Astrocyte (in vitro differentiated cells and primary cell): ENCODE measurements around the gene RASGRF1. TPM values are rescaled to one million over a fixed set of nuclear protein-coding genes. Genes with fewer than 3 reads are reported as not detected.

Source experiments
- DNase-seq: peaks from one replicate; pipeline ENCODE4 v3.0.0-alpha.2; 2010; ENCODE audit warnings: low read depth
- FAIRE-seq: peaks from 2 replicates; lab custom pipeline; 2011; peaks lifted over from hg19 to GRCh38; lab: Jason Lieb, UNC
- H2AFZ ChIP-seq: 2 replicates; pipeline ENCODE4 v1.6.0; 2012; ENCODE audit warnings: low read depth, low read length, inconsistent platforms
- H3K27ac ChIP-seq: 2 replicates; pipeline ENCODE4 v1.5.1; 2011; ENCODE audit warnings: low read depth, low read length, inconsistent platforms
- H3K27me3 ChIP-seq: 2 replicates; pipeline ENCODE4 v1.6.0; 2011; ENCODE audit warnings: low read length, inconsistent platforms; ENCODE audit not compliant: insufficient read depth
- H3K36me3 ChIP-seq: 2 replicates; pipeline ENCODE4 v1.5.1; 2011; ENCODE audit warnings: low read length, inconsistent platforms; ENCODE audit not compliant: insufficient read depth
- H3K4me1 ChIP-seq: 2 replicates; pipeline ENCODE4 v1.5.1; 2011; ENCODE audit warnings: low read length, inconsistent platforms; ENCODE audit not compliant: insufficient read depth
- H3K4me2 ChIP-seq: 2 replicates; pipeline ENCODE4 v1.6.0; 2012; ENCODE audit warnings: low read length, inconsistent platforms
- H3K4me3 ChIP-seq: 2 replicates; pipeline ENCODE4 v1.5.1; 2011; ENCODE audit warnings: low read depth, mild to moderate bottlenecking, low read length, inconsistent platforms; ENCODE audit not compliant: insufficient read depth
- H3K79me2 ChIP-seq: 2 replicates; pipeline ENCODE4 v1.6.0; 2012; ENCODE audit warnings: mild to moderate bottlenecking, low read length, inconsistent platforms; ENCODE audit not compliant: insufficient read depth
- H3K9ac ChIP-seq: 2 replicates; pipeline ENCODE4 v1.6.0; 2012; ENCODE audit warnings: mild to moderate bottlenecking, low read length, inconsistent platforms
- H3K9me3 ChIP-seq: 2 replicates; pipeline ENCODE4 v1.5.1; 2012; ENCODE audit warnings: low read depth, mild to moderate bottlenecking, low read length, inconsistent platforms; ENCODE audit not compliant: insufficient read depth
- H4K20me1 ChIP-seq: 2 replicates; pipeline ENCODE4 v1.6.0; 2012; ENCODE audit warnings: low read length, inconsistent platforms; ENCODE audit not compliant: insufficient read depth
- H3K27ac Mint-ChIP-seq: one replicate; pipeline ENCODE4 v1.8.0; 2021; ENCODE audit warnings: mild to moderate bottlenecking, mixed read lengths; ENCODE audit not compliant: unreplicated experiment
- H3K27me3 Mint-ChIP-seq: one replicate; pipeline ENCODE4 v1.8.0; 2021; ENCODE audit warnings: low read depth, mixed read lengths; ENCODE audit not compliant: unreplicated experiment
- H3K36me3 Mint-ChIP-seq: one replicate; pipeline ENCODE4 v1.8.0; 2021; ENCODE audit warnings: low read depth, mixed read lengths; ENCODE audit not compliant: unreplicated experiment
- H3K4me1 Mint-ChIP-seq: one replicate; pipeline ENCODE4 v1.8.0; 2021; ENCODE audit warnings: low read depth, mixed read lengths; ENCODE audit not compliant: unreplicated experiment
- H3K4me3 Mint-ChIP-seq: one replicate; pipeline ENCODE4 v1.8.0; 2021; ENCODE audit warnings: mild to moderate bottlenecking, moderate library complexity, mixed read lengths; ENCODE audit not compliant: unreplicated experiment
- H3K9me3 Mint-ChIP-seq: one replicate; pipeline ENCODE4 v1.8.0; 2021; ENCODE audit warnings: mild to moderate bottlenecking, mixed read lengths; ENCODE audit not compliant: unreplicated experiment
- EZH2 ChIP-seq: IDR thresholded peaks from 2 replicates; pipeline ENCODE4 v1.6.1; 2012; ENCODE audit warnings: mild to moderate bottlenecking, low read length, inconsistent platforms; ENCODE audit not compliant: insufficient read depth
- total RNA-seq: library from RNA; stranded (reverse); gene quantifications from 2 replicates; pipeline ENCODE4 v1.2.1, GENCODE V29; 2021
- TF ChIP-seq, protein P1 (sequence below): IDR thresholded peaks from 2 replicates; pipeline ENCODE4 v1.5.1; 2011; ENCODE audit warnings: low read depth, mild to moderate bottlenecking, inconsistent platforms, low read length, moderate library complexity; ENCODE audit not compliant: insufficient read depth

The RASGRF1 gene
- total RNA-seq, 1 donor from 2014 or later = 1.2 TPM

DNA sequence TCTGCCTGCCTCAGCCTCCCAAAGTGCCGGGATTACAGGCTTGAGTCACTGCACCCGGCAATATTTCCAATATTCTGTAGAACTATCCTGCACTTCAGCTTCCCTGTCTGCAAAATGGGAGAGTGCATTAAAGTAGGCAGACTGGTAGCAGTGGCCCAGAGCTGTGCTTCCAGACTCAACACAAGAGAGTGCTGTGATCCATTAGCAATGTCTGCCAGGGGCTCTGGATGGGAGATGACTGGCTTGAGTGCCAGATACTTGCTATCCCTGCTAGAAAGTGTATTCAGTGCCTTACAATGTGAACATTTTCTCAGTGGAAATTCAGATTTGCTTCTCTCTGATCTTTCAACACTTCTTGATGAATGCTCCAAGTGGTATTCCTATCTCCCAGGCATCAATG lies 80.3 kb downstream of the RASGRF1 start:
- Mint-ChIP-seq H3K4me1 (peaks cover 4% of the 10 kb centered on the region), H3K9me3 (no peaks in the 10 kb centered on the region), H3K4me3 (no peak overlapping the region), H3K27me3 (peaks cover 8% of the 10 kb centered on the region), H3K36me3 (no peaks in the 10 kb centered on the region), H3K27ac (no peak overlapping the region)
- H3K36me3 ChIP-seq = no peaks in the 10 kb centered on the region
- FAIRE-seq (no peak), DNase-seq (no peak)
- H3K27me3 ChIP-seq = peaks cover 5% of the 10 kb centered on the region
- no peak overlapping the region for H3K4me2 ChIP-seq
- H3K4me1 ChIP-seq = no peaks in the 10 kb centered on the region
- no peak overlapping the region for H3K4me3 ChIP-seq
- no peaks in the 10 kb centered on the region for H3K9me3 ChIP-seq
- no peak overlapping the region for H2AFZ ChIP-seq
- no peaks in the 10 kb centered on the region for H3K79me2 ChIP-seq
- H4K20me1 ChIP-seq = no peaks in the 10 kb centered on the region
- TF ChIP-seq EZH2 = no peak
- TF ChIP-seq, protein P1, sequence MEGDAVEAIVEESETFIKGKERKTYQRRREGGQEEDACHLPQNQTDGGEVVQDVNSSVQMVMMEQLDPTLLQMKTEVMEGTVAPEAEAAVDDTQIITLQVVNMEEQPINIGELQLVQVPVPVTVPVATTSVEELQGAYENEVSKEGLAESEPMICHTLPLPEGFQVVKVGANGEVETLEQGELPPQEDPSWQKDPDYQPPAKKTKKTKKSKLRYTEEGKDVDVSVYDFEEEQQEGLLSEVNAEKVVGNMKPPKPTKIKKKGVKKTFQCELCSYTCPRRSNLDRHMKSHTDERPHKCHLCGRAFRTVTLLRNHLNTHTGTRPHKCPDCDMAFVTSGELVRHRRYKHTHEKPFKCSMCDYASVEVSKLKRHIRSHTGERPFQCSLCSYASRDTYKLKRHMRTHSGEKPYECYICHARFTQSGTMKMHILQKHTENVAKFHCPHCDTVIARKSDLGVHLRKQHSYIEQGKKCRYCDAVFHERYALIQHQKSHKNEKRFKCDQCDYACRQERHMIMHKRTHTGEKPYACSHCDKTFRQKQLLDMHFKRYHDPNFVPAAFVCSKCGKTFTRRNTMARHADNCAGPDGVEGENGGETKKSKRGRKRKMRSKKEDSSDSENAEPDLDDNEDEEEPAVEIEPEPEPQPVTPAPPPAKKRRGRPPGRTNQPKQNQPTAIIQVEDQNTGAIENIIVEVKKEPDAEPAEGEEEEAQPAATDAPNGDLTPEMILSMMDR = no peak
- H3K27ac ChIP-seq = no peak overlapping the region
- no peak overlapping the region for H3K9ac ChIP-seq

DNA sequence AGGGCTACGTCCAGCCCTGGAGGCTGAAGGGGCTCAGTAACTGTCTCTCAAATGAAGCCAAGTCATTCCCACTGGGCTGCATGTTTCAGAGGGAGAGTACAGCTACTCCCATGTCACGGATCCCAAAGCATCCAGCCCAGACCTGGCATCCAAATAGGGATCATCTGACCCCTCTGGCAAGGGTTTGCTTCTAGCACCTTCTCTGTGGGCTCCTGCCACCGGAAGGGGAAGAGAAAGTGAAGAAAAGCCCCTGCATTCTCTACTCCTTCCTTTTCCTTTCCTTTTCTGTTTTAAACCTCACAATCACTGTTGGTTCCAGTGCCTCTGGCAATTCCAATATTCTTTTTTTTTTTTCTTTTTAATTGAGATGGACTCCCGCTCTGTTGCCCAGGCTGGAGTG lies 81.2 kb downstream of the RASGRF1 start:
- Histone ChIP-seq H3K27ac (no peak overlapping the region), H3K4me1 (peaks cover 6% of the 10 kb centered on the region), H3K9ac (no peak overlapping the region), H2AFZ (no peak overlapping the region), H3K79me2 (no peaks in the 10 kb centered on the region), H3K4me2 (no peak overlapping the region), H3K27me3 (peaks cover 5% of the 10 kb centered on the region), H3K4me3 (no peak overlapping the region), H4K20me1 (no peaks in the 10 kb centered on the region), H3K9me3 (no peaks in the 10 kb centered on the region), H3K36me3 (no peaks in the 10 kb centered on the region)
- Mint-ChIP-seq H3K27ac (no peak overlapping the region), H3K4me1 (peaks cover 12% of the 10 kb centered on the region), H3K27me3 (peaks cover 4% of the 10 kb centered on the region), H3K36me3 (no peaks in the 10 kb centered on the region), H3K4me3 (no peak overlapping the region), H3K9me3 (no peaks in the 10 kb centered on the region)
- TF ChIP-seq, protein P1 = no peak
- no peak for TF ChIP-seq EZH2
- FAIRE-seq (no peak), DNase-seq (no peak)

DNA sequence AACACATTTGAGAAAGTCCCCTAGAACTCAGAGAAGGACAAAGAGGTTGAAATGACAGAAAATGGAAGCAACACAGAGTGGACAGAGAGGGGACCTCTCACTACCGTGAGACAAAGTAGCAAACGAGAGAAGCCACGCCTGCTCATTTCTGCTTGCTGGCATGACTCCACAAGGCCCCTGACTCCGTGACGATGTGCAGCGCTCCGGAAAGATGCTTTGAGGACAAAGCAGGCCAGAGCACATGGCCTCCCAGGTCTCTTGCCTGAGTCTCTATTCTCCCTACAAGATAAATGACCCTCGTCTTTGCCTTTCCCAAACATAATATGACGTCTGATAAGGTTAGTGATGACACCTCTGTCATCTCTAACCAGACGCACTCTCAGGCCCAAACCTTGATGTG lies 81.9 kb downstream of the RASGRF1 start:
- no peak overlapping the region for H3K27ac Mint-ChIP-seq
- H3K79me2 ChIP-seq = no peaks in the 10 kb centered on the region
- no peak overlapping the region for H3K4me3 Mint-ChIP-seq
- H3K36me3 Mint-ChIP-seq = no peaks in the 10 kb centered on the region
- H3K27me3 Mint-ChIP-seq = peaks cover 3% of the 10 kb centered on the region
- TF ChIP-seq, protein P1 = no peak
- no peak for TF ChIP-seq EZH2
- no peaks in the 10 kb centered on the region for H3K9me3 Mint-ChIP-seq
- no peaks in the 10 kb centered on the region for H3K9me3 ChIP-seq
- peaks cover 18% of the 10 kb centered on the region for H3K4me1 Mint-ChIP-seq
- H3K4me3 ChIP-seq = no peak overlapping the region
- H3K27ac ChIP-seq = no peak overlapping the region
- FAIRE-seq (no peak), DNase-seq (no peak)
- H3K36me3 ChIP-seq = no peaks in the 10 kb centered on the region
- H3K27me3 ChIP-seq = peaks cover 3% of the 10 kb centered on the region
- no peaks in the 10 kb centered on the region for H4K20me1 ChIP-seq
- H2AFZ ChIP-seq = no peak overlapping the region
- peaks cover 13% of the 10 kb centered on the region for H3K4me1 ChIP-seq
- H3K4me2 ChIP-seq = no peak overlapping the region
- H3K9ac ChIP-seq = no peak overlapping the region
